ENCODE results near the gene HNRNPA3.

DNA sequence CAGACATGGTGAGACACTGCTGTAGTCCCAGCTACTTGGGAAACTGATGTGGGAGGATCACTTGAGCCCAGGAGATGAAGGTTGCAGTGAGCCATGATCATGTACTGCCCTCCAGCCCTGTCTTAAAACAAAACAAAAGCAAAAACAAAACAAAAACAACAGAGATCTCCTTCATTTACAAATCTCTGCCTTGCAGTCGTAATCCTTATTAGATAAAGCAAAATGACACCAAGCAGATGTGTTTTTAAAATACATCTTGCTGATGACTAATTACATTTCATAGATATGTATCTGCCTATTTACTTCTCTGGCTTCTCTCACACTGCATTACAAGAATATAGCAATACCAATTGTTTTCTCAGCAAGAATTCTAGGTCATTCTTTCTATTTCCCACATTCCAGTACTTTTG lies 29.1 kb downstream of the HNRNPA3 start:
- TF ChIP-seq, protein P1, sequence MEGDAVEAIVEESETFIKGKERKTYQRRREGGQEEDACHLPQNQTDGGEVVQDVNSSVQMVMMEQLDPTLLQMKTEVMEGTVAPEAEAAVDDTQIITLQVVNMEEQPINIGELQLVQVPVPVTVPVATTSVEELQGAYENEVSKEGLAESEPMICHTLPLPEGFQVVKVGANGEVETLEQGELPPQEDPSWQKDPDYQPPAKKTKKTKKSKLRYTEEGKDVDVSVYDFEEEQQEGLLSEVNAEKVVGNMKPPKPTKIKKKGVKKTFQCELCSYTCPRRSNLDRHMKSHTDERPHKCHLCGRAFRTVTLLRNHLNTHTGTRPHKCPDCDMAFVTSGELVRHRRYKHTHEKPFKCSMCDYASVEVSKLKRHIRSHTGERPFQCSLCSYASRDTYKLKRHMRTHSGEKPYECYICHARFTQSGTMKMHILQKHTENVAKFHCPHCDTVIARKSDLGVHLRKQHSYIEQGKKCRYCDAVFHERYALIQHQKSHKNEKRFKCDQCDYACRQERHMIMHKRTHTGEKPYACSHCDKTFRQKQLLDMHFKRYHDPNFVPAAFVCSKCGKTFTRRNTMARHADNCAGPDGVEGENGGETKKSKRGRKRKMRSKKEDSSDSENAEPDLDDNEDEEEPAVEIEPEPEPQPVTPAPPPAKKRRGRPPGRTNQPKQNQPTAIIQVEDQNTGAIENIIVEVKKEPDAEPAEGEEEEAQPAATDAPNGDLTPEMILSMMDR (conservative IDR thresholded peaks at IDR 0.05; ENCODE audit: low read depth in 2 of 2): no peak
- TF ChIP-seq, protein P2, sequence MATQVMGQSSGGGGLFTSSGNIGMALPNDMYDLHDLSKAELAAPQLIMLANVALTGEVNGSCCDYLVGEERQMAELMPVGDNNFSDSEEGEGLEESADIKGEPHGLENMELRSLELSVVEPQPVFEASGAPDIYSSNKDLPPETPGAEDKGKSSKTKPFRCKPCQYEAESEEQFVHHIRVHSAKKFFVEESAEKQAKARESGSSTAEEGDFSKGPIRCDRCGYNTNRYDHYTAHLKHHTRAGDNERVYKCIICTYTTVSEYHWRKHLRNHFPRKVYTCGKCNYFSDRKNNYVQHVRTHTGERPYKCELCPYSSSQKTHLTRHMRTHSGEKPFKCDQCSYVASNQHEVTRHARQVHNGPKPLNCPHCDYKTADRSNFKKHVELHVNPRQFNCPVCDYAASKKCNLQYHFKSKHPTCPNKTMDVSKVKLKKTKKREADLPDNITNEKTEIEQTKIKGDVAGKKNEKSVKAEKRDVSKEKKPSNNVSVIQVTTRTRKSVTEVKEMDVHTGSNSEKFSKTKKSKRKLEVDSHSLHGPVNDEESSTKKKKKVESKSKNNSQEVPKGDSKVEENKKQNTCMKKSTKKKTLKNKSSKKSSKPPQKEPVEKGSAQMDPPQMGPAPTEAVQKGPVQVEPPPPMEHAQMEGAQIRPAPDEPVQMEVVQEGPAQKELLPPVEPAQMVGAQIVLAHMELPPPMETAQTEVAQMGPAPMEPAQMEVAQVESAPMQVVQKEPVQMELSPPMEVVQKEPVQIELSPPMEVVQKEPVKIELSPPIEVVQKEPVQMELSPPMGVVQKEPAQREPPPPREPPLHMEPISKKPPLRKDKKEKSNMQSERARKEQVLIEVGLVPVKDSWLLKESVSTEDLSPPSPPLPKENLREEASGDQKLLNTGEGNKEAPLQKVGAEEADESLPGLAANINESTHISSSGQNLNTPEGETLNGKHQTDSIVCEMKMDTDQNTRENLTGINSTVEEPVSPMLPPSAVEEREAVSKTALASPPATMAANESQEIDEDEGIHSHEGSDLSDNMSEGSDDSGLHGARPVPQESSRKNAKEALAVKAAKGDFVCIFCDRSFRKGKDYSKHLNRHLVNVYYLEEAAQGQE (IDR thresholded peaks at IDR 0.05; ENCODE audit: unreplicated experiment): no peak
- TF ChIP-seq EZH2 (IDR thresholded peaks at IDR 0.05; ENCODE audit: low read depth, unreplicated experiment): no peak
- no peak for TF ChIP-seq POLR2AphosphoS5 (IDR thresholded peaks at IDR 0.05; ENCODE audit: low read depth)
- TF ChIP-seq STAT1 (IDR thresholded peaks at IDR 0.05; ENCODE audit: unreplicated experiment): no peak
- TF ChIP-seq CREB1 (CRISPR knock-in tag; IDR thresholded peaks at IDR 0.05; ENCODE audit: low read depth): no peak
- TF ChIP-seq, protein P3, sequence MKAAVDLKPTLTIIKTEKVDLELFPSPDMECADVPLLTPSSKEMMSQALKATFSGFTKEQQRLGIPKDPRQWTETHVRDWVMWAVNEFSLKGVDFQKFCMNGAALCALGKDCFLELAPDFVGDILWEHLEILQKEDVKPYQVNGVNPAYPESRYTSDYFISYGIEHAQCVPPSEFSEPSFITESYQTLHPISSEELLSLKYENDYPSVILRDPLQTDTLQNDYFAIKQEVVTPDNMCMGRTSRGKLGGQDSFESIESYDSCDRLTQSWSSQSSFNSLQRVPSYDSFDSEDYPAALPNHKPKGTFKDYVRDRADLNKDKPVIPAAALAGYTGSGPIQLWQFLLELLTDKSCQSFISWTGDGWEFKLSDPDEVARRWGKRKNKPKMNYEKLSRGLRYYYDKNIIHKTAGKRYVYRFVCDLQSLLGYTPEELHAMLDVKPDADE (IDR thresholded peaks at IDR 0.05): no peak
